HG02759 (cell line): ENCODE data around the gene SDR9C7.
"Not testable (repeated sequence)": the region's sequence is repeated elsewhere in the genome, so short reads cannot be mapped to it uniquely, and the experiment has no call there.

Experiments used
- ATAC-seq: cut with Tn5 transposase; IDR thresholded peaks from one replicate; pipeline ENCODE4 v1.9.1; 2021; ENCODE audit warnings: mild to moderate bottlenecking, moderate library complexity; ENCODE audit not compliant: unreplicated experiment

Gene SDR9C7

GRCh38 chr12:56918139-56918538 is 16.1 kb downstream of the SDR9C7 start:
- not testable (repeated sequence) for ATAC-seq

GRCh38 chr12:56916996-56917333 is 17.2 kb downstream of the SDR9C7 start:
- no peak for ATAC-seq

- ATAC-seq: no peak
Measured at GRCh38 chr12:56916296-56916995, 17.8 kb downstream of the SDR9C7 start.

- ATAC-seq: no peak
Measured at GRCh38 chr12:56914724-56915123, 19.5 kb downstream of the SDR9C7 start.

- ATAC-seq: no peak
Measured at GRCh38 chr12:56914256-56914655, 20.0 kb downstream of the SDR9C7 start.

- not testable (repeated sequence) for ATAC-seq
Measured at GRCh38 chr12:56909403-56909802, 24.8 kb downstream of the SDR9C7 start.

- ATAC-seq: no peak
Measured at GRCh38 chr12:56908136-56908535, 26.1 kb downstream of the SDR9C7 start.

GRCh38 chr12:56905852-56906251 is 28.4 kb downstream of the SDR9C7 start:
- ATAC-seq: no peak

- no peak for ATAC-seq
Measured at GRCh38 chr12:56903374-56903773, 30.8 kb downstream of the SDR9C7 start.

GRCh38 chr12:56901313-56901712 is 32.9 kb downstream of the SDR9C7 start:
- not testable (repeated sequence) for ATAC-seq

- no peak for ATAC-seq
Measured at GRCh38 chr12:56900583-56900982, 33.6 kb downstream of the SDR9C7 start.

- no peak for ATAC-seq
Measured at GRCh38 chr12:56898938-56899337, 35.3 kb downstream of the SDR9C7 start.

GRCh38 chr12:56897844-56898361 is 36.3 kb downstream of the SDR9C7 start:
- no peak for ATAC-seq

GRCh38 chr12:56896082-56896481 is 38.1 kb downstream of the SDR9C7 start:
- ATAC-seq: no peak

GRCh38 chr12:56894698-56895368 is 39.4 kb downstream of the SDR9C7 start:
- ATAC-seq: no peak

- ATAC-seq: not testable (repeated sequence)
Measured at GRCh38 chr12:56891885-56892284, 42.3 kb downstream of the SDR9C7 start.

GRCh38 chr12:56886319-56886718 is 47.9 kb downstream of the SDR9C7 start:
- ATAC-seq: no peak

- no peak for ATAC-seq
Measured at GRCh38 chr12:56885316-56885715, 48.9 kb downstream of the SDR9C7 start.

GRCh38 chr12:56884421-56884820 is 49.8 kb downstream of the SDR9C7 start:
- ATAC-seq: no peak

- not testable (repeated sequence) for ATAC-seq
Measured at GRCh38 chr12:56882407-56882806, 51.8 kb downstream of the SDR9C7 start.

- no peak for ATAC-seq
Measured at GRCh38 chr12:56880125-56880992, 53.8 kb downstream of the SDR9C7 start.
